HK-2 (cell line): ENCODE data around the gene CHST11.
"Not testable (repeated sequence)": the region's sequence is repeated elsewhere in the genome, so short reads cannot be mapped to it uniquely, and the experiment has no call there.

Experiments
- DNase-seq: peaks from one replicate; pipeline ENCODE4 v3.0.0-alpha.2; 2018; ENCODE audit not compliant: unreplicated experiment

The CHST11 gene

DNA sequence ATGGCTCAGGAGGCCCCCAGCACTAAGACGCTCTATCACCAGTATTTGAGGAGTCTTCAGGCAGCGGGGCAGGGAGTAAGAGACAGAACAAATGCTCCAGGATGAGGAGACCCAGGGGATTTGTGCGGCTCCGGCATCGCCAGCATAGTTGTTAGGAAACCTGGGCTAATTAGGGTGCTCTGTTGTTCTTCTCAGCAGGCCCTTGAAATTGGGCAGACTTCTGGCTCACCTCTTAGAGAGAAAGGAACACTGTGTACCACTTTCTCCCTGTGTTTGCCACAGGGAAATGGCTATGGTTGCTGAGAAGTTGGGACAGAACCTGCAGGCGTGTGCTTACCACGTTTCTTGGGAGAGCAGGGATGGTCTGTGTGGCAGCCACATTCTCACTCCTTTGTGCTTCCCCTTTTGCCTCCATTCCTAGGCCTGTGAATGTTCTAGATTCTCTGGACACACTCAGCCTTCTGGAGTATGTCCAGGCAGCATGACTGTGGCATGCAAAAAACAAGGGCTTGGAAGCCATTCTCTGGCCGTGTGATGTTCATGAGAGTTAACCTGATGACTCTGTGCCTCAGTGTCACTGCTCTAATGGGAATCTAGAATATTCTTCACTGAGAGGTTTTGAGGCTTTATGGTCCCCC lies 109.0 kb downstream of the CHST11 start:
- no peak for DNase-seq

DNA sequence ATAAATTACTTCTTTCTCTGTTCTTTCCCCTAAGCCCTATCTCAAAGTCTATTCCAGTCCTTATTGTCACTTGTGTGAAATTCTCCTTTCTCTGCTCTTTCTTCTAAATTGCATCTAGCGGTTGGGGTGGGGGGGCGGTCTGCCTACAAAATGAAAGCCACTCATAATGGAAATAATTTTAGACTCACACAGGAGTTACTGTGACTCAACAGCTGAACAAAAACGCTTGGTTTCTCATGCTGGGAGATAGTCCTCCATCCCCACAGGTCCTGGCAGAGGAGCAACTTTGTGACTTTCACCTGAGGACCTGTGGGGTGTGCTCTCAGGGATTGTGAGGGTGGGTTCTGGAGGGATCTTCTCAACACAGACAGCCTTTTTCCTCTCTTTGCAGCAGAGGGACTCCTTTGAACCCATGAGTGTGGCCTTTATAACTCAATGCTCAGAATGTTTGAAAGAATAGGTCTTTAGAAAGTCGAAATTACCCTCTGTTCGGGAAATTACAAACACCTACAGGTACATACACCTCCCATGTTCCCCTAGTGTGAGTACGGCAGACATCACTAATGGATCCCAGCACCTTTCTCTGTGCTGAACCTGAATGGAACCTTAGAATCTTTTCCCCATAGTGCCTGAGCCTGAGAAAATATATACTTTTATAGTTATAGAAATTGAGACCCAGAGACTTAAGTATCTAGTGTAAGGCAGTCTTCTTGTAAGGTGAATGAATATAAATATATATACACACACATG lies 109.7 kb downstream of the CHST11 start:
- no peak for DNase-seq

DNA sequence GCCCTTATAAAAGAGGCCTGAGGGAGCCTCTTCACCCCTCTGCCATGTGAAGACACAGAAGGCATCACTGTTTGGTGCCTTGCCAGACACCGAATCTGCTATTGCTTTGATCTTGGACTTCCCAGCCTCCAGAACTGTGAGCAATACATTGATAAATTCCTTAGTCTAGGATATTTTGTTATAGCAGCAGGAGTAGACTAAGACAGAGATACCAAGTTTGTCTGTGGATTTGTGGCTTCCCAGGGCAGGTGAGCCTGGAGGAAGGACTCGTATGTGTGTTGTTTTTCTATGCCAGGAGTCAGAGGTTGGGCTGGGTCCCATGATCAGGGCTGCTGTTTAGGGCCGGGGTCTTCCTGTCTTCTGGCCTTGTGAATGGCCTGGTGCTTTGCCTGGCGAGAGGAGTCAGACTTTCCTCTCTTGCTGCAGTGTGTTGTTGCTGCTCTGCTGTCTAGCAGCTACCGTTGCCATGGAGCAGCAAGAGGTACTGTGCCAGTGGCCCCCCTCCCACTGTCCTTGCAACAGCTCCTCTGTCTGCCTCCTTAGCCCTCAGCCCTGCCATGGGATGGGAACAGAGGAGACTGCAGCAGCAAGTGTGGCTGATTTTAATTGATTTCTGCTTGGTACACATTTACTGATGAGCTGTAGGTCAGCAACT lies 111.2 kb downstream of the CHST11 start:
- no peak for DNase-seq

DNA sequence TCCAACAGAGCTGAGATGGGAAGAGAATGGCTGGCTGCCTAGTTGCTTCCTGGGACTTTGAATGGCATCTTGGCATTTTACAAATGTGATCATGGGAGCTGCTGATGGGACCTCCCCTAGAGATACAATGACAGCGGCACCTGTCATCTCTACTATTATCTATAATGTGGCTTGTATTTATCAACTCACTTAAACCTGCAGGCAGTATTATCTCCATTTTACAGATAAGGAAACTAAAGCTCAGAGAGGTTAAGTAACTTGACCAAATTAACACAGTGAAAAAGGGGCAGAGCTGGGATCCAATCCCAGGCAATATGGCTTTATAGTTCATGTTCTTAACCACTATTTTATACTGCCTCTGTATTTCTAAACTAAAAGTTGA lies 111.7 kb downstream of the CHST11 start:
- no peak for DNase-seq

DNA sequence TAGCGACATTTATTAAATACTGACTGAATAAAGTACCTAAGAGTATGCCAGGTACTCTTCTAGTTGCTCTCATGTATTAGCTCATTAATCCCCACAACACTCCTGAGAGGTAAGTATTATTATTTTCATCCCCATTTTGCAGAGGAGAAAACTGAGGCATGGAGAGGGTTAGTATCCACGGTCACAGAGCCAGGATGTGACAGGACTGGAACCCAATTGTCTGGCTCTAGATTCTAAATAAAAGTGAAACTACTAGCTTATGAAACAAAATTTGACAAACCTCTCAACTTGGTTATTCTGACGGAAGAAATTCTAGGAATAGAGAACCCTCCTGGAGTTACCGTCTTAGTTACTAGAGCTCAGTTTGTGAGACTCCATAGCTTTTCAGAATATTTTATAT lies 112.2 kb downstream of the CHST11 start:
- DNase-seq, result no peak

DNA sequence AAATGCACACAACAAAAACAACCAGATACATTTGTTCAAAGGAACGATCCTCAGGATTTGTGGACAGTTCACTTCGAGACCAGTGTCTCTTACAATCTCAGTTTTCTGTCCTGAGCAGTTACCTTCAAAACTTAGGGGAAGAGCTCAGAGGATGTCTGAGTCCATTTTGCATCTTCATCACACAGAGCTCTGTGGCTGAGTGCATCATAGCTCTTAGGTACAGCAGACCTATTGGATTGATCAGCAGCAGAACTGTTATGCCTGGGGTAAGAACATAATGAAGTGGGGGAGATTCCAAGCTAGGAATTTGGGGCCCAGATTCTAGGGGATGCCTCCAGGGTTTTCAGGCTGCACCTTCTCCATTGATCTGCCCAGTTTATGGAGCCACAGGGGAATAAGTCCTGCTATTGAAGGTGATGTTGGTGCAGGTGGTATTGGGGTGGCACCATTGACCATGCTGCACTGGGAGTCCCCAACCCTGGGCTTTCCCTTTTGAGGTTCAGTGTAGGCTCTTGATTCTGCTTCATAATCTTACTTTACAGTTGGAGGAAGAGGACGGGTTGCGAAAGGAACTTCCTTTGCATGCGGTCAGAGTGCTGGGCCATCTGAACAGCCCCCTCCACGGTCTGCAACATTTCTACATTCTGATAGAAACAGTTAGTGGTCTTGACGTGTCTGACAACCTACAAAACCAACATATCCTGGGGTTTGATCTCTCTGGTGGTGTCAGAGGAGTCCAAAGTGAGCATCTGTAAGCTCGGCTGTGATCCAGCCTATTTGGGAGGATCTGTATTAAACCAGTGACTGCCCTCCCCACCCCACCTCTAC lies 112.8 kb downstream of the CHST11 start:
- DNase-seq, result no peak

DNA sequence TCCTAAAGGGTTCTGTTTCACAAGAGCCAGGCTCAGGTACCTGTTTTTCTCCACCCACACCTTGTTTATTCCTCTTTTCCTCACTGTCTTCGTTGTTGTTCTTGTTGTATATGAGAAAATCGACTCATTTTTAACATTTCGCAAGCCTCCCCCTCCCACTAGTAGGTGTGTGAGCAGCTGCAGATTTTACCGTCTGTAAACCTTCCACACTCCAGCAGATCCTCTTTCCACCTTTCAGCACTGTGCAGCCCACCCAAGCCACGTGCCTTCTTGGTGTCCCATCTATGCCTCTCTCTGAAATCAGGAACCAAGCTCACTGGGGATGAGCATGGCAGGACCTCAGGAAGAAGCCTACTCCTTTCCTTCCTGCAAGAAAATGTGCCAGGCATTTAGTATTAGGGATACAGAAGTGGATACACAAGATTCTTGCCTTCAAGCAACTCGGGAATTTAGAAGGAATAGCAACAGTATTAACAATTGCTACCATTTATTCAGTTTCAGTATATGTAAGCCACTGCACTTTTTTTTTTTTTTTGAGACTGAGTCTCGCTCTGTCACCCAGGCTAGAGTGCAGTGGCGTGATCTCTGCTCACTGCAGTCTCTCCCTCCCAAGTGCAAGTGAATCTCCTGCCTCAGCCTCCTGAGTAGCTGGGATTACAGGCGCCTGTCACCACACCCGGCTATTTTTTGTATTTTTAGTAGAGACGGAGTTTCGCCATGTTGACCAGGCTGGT lies 113.6 kb downstream of the CHST11 start:
- no peak for DNase-seq

DNA sequence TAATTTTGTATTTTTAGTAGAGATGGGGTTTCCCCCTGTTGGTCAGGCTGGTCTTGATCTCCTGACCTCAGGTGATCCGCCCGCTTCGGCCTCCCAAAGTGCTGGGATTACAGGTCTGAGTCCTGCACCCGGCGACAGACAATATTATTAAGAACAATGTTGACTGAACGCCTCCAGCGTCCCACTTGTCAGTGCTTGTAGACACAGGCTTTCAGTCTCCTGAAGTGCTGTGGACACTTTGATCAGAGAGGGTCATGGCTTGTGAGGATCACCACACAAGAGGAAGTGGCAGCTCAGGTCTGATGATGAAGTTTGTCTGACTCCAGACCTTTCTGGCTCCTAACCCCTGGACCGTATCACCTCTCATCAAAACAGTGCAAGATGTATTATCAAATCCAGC lies 114.6 kb downstream of the CHST11 start:
- no peak for DNase-seq

DNA sequence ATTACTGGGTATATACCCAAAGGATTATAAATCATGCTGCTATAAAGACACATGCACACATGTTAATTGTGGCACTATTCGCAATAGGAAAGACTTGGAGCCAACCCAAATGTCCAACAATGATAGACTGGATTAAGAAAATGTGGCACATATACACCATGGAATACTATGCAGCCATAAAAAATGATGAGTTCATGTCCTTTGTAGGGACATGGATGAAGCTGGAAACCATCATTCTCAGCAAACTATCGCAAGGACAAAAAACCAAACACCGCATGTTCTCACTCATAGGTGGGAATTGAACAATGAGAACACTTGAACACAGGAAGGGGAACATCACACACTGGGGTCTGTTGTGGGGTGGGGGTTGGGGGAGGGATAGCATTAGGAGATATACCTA lies 117.6 kb downstream of the CHST11 start:
- not testable (repeated sequence) for DNase-seq

DNA sequence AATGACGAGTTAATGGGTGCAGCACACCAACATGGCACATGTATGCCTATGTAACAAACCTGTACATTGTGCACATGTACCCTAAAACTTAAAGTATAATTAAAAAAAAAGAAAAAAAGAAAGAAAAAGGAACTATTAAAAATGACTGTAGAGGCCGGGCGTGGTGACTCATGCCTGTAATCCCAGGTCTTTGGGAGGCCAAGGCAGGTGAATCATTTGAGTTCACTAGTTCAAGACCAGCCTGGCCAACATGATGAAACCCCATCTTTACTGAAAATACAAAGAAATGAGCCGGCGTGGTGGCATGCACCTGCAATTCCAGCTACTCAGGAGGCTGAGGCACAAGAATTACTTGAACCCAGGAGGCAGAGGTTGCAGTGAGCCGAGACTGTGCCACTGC lies 118.0 kb downstream of the CHST11 start:
- not testable (repeated sequence) for DNase-seq

DNA sequence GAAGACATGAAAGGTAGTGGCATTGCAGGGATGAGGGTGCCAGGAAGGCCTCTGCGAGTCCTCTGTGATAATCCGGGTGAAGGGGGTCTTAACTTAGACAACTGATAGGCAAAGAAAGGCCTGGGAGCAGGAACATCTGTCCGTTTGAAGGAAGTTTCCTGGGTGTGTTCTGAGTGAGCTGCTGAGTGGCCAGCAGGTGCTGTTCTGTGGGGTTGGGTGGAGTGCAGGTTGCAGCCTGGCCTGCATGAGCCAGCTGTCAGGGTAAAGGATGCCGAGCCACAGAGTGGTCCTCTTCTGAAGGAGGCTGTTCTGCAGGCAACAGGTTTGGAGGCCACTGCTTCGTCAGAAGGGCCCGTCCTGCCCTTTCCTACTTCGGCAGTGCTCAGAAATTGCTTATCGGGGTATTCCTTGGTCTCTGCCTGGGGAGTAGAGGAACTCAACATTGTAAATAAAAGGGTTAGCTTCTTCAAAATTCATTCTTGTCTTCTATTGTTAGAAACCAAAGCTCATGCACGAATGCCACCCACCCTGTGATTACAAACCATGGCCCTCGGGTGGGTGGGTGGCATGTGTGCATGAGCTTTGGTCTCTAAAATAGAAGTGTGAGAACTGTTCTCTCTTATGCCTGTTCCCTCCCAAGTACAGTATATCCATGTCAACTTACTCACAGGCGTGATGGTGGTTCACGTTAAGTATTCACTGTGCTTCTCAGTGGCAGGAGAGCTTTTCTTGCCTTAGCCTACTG lies 118.9 kb downstream of the CHST11 start:
- DNase-seq, result no peak

DNA sequence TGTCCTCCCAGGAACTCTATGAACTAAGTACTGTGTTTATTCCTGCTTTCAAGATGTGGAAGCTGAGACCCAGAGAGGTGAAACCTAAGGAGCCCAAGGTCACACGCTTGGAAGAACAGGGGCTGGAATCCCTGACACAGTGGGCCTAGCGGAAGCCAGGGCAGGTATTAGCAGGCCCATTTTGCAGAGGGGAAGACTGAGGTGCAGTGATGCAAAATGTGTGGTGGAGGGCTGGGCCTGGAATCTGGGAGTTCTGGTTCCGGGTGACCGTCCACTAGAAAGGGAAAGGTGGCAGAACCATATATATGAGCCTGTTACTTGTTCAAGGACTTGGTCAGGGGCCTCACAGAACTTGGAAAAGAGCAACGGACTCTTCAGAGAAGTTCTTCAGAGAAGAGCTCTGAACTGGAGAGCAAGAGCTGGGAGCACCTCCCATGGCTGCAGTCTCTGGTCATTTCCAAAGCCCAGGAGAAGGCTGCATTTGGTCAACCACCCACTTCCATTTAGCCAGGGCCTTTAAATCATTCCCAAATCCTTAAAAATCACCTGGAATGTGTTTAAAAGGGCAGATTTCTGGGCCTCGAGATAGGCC lies 119.5 kb downstream of the CHST11 start:
- DNase-seq, result no peak

DNA sequence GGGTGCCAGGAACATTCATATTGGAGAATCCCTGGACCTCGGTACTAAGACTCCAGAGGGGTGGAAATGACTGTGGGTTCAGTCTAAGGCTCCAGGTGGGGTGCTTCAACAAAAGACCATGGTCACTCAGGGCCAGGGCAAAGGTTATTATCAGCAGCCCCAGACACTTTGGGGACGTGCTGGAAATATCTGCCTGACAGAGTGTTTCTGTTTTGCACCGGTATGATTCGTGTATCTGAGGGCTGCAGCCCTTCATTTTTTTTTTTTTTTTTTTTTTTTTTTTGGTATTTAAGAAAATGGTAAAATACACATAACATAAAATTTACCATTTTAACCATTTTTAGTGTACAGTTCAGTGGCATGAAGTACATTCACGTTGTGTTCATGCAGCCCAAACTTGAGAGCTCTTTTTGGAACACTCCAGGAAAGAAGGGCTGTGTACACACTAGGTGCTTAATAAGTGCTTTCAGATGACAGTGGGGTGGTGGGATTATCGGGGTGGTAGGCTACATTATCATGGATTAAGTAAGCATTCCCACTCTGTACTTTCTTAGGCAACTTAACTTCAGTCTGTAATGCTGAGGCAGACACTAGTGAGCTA lies 120.3 kb downstream of the CHST11 start:
- no peak for DNase-seq

DNA sequence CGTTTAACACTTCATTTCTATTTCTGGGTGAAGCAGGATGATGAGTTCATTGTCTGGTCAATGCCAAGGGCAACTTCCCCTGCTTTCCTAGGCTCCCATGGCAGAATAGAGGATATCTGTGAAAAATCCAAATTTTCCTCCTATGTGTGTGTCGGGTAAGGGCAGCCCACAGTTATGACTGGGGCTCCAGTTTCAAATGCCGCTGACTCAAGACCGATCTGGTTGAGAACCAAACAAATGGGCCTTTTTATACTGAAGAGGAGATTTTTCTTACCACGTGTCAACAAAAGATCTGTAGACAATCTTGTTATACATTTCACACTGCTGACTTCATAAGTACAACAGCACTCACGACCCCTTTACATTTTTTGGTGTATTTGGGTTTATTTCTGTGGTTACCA lies 120.8 kb downstream of the CHST11 start:
- DNase-seq, result no peak

DNA sequence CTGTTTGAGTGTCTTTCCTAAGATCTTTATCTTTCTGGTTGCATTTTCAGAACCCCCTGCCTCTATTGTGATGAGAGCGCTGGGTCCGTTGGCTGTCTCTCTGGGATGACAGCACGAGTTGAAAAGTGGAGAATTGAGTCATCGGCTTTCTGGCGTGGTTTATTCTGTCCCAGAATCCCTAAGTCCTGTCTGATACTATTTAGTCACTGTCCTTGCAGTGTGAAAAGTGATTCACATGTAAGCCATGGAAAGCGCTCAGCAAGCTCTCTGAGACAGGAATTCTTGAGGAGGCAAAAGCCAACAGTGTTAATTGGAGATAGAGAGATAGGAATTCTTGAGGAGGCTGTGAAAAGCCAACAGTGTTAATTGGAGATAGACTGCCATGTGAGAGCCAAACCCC lies 121.7 kb downstream of the CHST11 start:
- DNase-seq, result peak; percentile 53

DNA sequence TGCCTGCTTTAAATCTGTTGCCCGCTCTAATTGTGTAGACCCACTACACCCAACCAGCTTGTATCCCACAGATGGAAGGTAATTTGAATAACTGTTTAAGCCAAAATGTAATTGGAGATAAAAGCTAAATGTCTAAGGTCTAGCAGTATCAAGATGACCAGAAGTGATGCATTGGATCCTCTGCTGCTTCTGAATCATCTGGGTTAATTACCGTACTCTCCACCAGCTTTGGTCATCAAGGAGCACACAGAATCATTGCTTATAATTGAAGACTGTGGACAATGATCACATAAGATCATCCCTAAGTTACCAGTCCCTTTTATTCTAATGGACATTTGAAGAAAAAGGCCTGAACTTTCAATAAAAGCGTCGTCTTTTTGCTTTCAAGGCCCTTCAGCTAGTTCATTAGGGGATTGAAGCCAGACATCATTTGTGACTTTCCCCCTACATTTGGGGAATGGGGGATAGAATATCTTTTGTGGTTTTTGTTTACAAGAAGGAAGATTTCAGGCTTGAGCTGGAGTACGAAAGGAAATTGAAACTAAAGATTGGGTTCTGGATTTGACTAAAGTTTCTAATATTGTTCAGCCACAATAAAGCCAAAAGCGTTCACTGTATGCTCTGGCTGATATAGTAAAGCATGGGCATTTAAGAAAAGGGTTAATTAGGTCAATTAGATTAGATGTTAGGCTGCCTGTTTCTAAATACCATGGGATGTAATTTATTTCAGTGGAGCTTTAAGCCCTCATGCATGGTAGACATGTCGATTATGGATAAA lies 123.2 kb downstream of the CHST11 start:
- no peak for DNase-seq

DNA sequence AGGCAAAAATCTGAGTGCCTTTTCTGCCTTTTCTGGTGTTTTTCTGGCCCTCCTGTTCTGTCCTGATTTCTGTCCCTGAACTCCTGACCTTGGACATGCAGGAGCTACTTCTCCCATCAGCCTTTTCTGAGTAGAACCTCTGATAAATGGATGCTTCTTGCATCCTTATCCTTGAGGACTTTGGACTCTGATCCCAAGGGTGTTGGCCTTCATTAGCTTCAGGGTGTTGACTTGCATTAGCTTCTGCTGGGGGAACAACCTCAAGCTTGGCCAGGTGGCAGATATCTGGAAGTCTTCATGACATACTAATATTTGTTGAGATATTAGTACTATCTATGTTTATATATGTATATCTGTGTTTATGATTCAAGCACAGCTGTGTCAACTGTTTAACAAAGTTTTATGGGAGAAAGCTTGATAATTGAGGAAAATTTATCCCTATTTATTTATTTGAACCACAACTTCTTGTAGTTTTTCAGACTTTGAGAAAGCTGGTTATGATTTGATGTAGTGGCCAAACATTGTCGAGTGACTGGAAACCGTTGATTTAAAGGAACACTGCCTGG lies 124.3 kb downstream of the CHST11 start:
- DNase-seq, result no peak

DNA sequence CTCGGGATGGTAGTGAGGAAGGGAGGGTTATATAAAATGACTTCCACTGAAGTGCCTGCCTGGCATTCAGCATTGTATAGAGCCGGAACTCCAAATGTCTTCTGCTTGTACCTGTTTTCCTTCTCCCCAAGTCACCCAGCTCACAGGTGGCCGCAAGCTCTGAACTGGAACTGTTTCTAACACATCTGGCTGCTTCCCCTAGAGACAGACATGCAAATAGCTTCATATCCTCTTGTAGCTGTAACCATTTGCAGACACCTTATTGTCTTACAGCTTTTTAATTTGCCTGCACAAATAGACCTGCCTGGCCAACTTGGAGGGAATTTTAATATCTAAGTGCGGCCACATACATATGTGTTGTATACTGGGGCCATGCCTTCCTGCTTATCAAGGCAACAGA lies 126.0 kb downstream of the CHST11 start:
- no peak for DNase-seq

DNA sequence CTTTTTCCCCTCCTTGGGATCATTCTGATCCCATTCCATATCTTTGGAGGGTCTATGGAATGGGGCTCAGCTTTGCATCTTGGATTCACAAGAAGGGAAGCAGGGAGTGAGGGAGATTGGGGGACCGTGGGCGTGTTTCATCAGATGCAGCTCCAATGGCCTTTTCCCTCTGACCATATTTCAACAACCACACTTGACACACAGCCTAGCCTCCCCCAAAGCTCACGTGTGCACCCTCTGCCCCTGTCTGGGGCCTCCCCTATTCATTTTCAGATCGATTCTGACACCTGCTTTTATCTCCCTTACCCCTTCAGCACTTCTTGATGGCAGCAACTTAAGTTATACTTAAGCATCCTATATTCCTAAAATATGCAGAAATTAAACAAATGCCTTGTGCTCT lies 126.6 kb downstream of the CHST11 start:
- no peak for DNase-seq
